GM18870 (cell line): ENCODE data around the gene OCIAD2.
"Not testable (repeated sequence)": the region's sequence is repeated elsewhere in the genome, so short reads cannot be mapped to it uniquely, and the experiment has no call there.

Experiments
- ATAC-seq: cut with Tn5 transposase; IDR thresholded peaks from one replicate; pipeline ENCODE4 v1.9.1; 2021; ENCODE audit warnings: moderate library complexity; ENCODE audit not compliant: unreplicated experiment

OCIAD2 gene

DNA sequence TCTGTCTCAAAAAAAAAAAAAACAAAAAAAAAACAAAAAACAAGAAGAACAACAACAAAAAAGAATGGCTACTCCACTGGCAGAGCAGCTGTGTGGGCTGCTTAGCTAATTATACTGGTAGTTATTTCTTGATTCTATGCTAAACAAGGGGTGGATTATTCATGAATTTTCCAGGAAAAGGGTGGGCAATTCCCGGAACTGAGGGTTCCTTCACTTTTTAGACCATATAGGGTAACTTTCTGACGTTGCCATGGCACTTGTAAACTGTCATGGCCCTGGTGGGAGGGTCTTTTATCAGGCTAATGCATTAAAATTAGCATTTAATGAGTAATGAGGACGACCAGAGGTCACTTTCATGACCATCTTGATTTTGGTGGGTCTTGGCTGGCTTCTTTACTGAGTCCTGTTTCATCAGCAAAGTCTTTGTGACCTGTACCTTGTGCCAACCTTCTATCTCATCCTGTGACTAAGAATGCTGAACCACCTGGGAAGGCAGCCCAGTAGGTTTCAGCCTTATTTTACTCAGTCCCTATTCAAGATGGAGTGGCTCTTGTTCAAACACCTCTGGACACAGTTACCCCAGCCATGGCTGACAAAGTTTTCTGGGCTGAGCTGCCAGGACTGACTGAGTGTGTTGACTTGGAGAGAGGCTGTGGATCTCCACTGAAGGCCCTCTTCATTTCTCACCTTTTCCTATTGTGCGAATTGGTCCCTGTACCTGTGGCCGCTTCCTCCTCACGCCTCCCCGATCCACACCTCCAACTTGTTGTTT, 1.3 kb upstream of the OCIAD2 start:
- ATAC-seq = no peak

- no peak for ATAC-seq
These were observed 1.1 kb downstream of the OCIAD2 start for GRCh38 chr4:48905363-48906015.

DNA sequence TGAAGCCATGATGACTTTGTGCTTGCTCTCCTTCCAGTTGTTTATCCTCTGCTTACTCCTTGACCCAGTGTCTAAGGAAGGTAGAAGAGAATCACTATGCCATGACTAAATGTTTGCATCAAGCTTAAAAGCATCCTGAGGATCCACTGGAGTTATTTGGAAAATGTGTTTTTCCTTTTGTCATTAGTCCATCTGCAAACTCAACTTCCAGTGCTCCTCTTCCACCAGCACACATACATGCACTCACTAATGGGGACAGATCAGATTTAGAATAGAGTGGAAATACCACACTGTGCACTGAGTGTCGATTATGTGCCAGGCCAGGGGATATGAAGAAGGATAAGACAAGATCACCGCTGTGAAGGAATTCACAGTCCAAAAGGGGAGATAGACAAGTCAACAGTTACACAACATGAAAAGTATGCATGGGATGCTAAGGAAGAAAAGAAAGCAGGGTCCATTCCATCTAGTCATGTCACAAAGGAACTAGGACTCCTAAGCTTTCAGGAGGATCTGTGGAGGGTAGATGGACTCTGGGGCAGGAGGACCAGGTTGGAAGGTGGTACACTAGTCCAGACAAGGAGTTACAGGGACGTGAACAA, 1.9 kb downstream of the OCIAD2 start:
- no peak for ATAC-seq

- ATAC-seq = no peak
These were observed 2.5 kb downstream of the OCIAD2 start for GRCh38 chr4:48904101-48904500.

GRCh38 chr4:48902266-48902665, 4.3 kb downstream of the OCIAD2 start:
- ATAC-seq = no peak

DNA sequence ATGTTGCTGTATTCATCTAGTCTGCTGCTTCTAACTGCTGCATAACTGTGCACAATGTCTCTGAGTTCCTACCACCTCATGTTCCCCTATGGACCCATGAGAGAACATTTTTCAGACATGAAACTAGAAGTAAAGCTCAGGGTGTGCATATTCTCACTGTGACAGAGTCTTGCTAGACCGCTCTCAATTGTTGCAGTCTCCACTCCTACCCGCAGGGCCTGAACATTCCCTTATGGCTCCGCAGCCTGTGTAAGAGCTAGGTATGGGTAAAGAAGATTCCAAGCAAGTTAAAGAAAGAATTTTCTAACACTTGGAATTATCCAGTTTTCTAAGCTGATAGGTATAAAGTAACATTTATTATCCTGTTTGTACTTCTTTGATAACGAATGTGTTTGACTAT, 5.4 kb downstream of the OCIAD2 start:
- no peak for ATAC-seq

DNA sequence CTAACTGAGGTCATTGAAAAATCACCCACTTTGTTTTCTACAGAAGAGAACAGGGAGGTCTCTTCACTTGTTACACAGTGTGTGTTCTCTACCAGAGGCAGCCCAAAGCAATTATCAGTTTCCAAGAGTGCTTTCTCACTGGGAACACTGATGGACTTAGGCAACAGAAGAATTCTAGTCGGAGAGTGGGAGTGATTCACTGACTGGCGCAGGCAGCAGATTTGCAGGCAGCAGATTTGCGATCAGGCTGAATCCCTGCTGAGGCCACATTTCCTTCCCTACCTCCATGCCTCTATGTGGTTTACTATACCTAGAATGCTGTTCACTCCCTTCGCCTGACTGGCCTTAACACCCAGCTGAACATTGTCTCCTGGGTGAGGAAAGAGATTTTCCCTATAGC, 6.6 kb downstream of the OCIAD2 start:
- ATAC-seq = no peak

GRCh38 chr4:48899432-48899749, 7.2 kb downstream of the OCIAD2 start:
- ATAC-seq = no peak

- ATAC-seq = no peak
These were observed 7.7 kb downstream of the OCIAD2 start for GRCh38 chr4:48898733-48899431.

DNA sequence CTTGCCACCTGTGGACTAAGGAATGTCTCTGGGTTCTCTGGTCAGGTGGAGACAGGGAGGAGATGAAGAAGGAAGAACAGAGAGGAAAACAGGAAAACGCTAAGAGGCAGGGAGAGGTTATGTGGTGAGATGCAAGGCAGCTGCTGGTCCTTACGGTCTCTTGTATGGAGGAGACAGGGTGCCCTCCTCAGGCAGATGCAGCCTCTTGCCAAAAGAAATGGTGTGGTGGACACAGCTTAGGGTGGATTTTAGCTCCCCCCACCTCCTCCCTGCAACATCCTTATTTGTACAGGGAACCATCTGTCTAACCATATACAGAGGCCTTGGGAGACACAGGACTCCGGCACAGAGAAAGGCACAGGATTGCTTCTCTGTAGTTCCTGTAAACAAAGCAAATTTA, 9.7 kb downstream of the OCIAD2 start:
- ATAC-seq = no peak

DNA sequence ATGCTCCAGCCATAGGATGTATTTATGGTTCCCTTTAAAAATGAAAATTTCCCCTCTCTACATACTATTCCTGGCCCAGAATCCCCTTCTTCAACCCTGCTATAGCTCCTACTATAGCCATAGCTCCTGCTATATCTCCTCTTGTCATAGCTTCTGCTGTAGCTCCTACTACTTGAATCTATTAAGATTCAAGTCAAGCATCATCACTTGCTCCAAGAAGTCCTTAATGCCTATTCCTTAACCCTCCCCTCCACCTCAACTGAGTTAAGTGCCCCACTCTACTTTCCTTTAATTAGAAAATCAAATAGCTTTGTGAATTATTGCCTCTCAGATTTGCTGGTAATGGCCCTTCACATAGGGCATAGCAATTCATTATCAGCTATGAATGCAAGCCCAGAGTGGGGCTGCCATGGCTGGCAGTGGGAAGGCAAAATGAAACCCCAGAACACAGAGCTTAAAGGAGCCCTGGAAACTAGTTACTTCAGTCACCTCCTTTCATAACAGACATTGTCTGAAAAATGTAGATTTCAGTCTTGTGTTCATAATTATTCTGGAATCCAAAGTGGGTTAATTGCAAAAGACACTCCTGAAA, 15.4 kb downstream of the OCIAD2 start:
- ATAC-seq = no peak

DNA sequence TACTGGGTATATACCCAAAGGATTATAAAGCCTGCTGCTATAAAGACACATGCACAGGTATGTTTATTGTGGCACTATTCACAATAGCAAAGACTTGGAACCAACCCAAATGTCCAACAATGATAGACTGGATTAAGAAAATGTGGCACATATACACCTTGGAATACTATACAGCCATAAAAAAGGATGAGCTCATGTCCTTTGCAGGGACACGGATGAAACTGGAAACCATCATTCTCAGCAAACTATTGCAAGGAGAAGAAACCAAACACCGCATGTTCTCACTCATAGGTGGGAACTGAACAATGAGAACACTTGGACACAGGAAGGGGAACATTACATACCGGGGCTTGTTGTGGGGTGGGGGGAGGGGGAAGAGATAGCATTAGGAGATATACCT, 16.8 kb downstream of the OCIAD2 start:
- not testable (repeated sequence) for ATAC-seq

DNA sequence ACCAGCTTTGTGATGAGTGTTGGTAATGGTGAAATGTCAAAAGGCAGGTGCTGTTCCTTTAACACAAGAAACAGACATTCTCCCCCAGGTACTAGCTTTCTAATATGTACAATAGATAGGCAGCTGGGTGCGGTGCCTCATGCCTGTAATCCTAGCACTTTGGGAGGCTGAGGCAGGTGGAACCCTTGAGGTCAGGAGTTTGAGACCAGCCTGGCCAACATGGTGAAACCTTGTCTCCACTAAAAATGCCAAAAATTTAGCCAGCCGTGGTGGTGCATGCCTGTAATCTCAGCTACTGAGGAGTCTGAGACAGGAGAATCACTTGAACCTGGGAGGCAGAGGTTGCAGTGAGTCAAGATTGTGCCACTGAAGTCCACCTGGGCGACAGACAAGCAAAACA, 24.9 kb downstream of the OCIAD2 start:
- not testable (repeated sequence) for ATAC-seq

DNA sequence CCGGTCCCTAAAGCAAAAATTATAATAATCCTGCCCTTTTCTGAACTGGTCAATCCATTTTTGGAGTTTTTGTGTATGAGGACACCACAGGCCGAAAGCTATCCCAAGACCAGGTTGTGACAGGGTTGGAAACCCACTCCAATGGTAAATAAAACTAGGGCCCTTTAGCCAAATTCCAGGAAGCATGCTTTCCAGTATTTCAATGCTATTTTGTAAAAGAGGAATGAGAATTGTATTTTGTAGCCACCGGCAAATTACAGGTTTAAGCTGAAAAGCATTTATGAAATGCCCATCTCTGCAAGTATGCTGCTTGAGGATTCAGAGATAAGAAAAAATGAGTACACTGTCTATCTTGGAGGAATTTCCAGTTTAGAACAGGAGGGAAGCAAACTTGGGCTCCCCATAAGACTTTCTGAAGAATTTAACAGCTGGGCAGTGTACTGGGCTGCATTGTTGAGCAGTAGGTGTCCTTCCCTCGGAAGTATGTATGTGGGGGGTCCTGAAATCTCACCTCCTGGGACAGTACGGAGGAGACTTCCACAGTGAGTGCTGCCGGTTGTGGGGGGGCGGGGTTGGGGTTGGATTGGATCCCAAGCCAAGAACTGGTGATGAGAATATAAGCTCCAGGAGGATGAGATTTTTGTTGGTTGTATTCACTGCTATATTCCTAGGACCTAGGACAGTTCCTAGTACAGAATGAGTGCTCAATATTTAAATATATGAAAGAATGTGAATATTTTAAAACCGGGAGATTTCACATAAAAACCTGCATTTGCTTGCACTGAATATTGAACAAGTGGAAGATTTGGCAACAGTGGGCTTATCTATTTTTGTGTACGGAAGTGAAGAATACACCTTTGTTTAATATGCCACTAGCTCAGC, 26.8 kb downstream of the OCIAD2 start:
- no peak for ATAC-seq

GRCh38 chr4:48877827-48878535, 28.6 kb downstream of the OCIAD2 start:
- no peak for ATAC-seq

DNA sequence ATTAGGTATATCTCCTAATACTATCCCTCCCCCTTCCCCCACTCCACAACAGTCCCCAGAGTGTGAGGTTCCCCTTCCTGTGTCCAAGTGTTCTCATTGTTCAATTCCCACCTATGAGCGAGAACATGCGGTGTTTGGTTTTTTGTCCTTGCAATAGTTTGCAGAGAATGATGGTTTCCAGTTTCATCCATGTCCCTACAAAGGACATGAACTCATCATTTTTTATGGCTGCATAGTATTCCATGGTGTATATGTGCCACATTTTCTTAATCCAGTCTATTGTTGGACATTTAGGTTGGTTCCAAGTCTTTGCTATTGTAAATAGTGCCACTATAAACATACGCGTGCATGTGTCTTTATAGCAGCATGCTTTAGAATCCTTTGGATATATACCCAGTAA, 41.9 kb downstream of the OCIAD2 start:
- not testable (repeated sequence) for ATAC-seq

DNA sequence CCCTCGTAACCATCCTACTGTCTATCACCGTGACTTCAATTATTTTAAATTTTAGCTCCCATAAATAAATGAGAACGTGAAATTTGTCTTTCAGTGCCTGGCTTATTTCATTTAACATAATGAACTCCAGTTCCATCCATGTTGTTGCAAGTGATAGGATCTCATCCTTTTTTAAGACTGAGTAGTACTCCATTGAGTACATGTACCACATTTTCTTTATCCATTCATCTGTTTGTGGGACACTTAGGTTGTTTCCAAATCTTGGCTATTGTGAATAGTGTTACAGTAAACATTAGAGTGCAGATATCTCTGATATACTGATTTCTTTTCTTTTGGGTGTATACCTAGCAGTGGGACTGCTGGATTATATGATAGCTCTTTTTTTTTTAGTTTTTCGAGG, 42.8 kb downstream of the OCIAD2 start:
- ATAC-seq = no peak

DNA sequence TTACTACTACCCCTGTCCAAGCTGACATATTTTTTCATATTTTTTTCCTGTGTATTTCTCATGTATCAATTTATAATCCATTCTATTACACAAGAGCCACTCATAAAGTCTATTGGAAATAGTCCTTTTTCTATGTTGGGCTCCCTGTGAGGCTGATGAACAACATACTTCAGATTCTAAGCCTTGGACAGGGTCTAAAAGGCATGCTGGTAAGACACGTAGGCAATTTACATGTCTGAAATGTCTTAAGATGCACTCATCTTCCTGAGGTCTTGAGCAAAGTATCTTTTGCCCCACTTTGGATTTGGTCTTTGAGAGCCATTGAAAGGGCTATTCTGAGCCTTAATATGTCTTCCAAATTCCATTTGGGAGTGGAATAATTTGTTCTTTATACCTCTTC, 43.9 kb downstream of the OCIAD2 start:
- ATAC-seq = no peak

DNA sequence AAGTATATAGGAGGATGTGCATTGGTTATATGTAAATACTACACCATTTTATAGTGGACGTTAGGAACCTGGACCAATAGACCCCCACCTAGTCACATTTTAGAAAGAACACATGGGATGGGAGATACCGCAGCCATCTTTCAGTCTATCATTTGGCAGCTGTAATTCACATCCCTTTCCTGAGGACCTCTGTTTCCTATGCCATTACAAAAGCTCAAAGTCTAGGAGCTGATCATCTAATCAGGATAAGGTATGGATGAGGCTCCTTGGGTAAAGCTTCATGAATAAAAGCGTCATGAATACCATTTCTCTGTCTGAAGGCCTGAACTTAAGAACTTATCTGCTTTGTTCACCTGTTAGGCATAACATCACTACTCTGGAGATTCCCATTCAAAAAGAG, 44.5 kb downstream of the OCIAD2 start:
- no peak for ATAC-seq

DNA sequence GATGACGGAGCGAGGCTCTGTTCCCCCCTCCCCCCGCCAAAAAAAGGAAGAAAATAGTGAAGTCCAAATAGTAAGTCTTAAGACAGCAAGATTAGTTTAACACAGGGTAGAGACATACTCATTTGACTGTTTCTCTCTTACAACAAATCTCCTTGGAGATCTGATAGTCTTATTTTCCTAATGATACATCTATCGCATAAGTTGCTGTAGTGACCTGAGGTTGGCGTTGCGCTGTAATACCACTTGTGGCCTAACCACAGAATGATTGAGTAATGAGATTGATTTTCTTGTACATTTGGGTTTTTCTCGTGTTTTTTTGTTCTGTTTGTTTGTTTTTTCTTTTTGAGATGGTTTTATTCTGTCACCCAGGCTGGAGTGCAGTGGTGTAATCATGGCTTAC, 48.4 kb downstream of the OCIAD2 start:
- ATAC-seq = no peak
